ENCODE data around the gene SYNE4. TPM values are rescaled to one million over a fixed set of nuclear protein-coding genes. Genes with fewer than 3 reads are reported as not detected.

Gene SYNE4
- total and polyA plus RNA-seq, 2 of the 13 experiments (the other 11 are each of a cell fraction or from before 2014, with no cell fraction given): 13.7 to 23.0 TPM

GRCh38 chr19:35995048-35995993 lies 13.3 kb downstream of the SYNE4 start, which contains the start of gene SDHAF1 (continued):
- TF ChIP-seq ATF3 (CRISPR knock-in tag; IDR thresholded peaks at IDR 0.05) (peak; percentile 34), ZNF24 (IDR thresholded peaks at IDR 0.05) (no peak), SP2 (CRISPR knock-in tag; IDR thresholded peaks at IDR 0.05) (peak; percentile 88), HNRNPL (IDR thresholded peaks at IDR 0.05; ENCODE audit: low read depth, low read length) (no peak), THAP11 (CRISPR knock-in tag; IDR thresholded peaks at IDR 0.05) (peak; percentile 90), PBX3 (CRISPR knock-in tag; IDR thresholded peaks at IDR 0.05; ENCODE audit: borderline replicate concordance) (no peak), DMTF1 (CRISPR knock-in tag; IDR thresholded peaks at IDR 0.05) (no peak), HIVEP1 (CRISPR knock-in tag; IDR thresholded peaks at IDR 0.05) (peak; percentile 79; the same call in 1 of the 2 replicates), ZNF713 (CRISPR knock-in tag; IDR thresholded peaks at IDR 0.05) (no peak; the same call in 1 of the 2 replicates), GMEB1 (CRISPR knock-in tag; IDR thresholded peaks at IDR 0.05; ENCODE audit: borderline replicate concordance) (peak; percentile 85; the same call in 1 of the 2 replicates), ZNF562 (CRISPR knock-in tag; IDR thresholded peaks at IDR 0.05; ENCODE audit: borderline replicate concordance) (0 out of 2 replicates have a peak, but pooled peaks have one; percentile 59), ZNF318 (CRISPR knock-in tag; IDR thresholded peaks at IDR 0.05) (no peak), ZZZ3 (CRISPR knock-in tag; IDR thresholded peaks at IDR 0.05; ENCODE audit: borderline replicate concordance) (0 out of 2 replicates have a peak, but pooled peaks have one; percentile 58)

Measured in HepG2 (cell line).